Prostate gland (tissue), 2 donors: ENCODE data around the gene ACVR1.

Source experiments
- CTCF ChIP-seq, 4 experiments: fragments of 200-600 bp in 2 of 4; fragments of 450-650 bp in 2 of 4; sonication (generic) in 2 of 4; IDR thresholded peaks; 1 replicate in 3 of 4; 2 replicates in 1 of 4; pipeline ENCODE4 v1.5.1; 2016 to 2019; ENCODE audit warnings: antibody characterized with exemption in 4 of 4, mild to moderate bottlenecking in 2 of 4, moderate library complexity in 2 of 4
- POLR2AphosphoS5 ChIP-seq: sonication (generic); formaldehyde crosslinking; IDR thresholded peaks from one replicate; pipeline ENCODE4 v1.6.1; 2017; ENCODE audit warnings: antibody characterized with exemption

GRCh38 chr2:157838442-157839161 lies 37.5 kb downstream of the ACVR1 start:
- TF ChIP-seq CTCF (IDR thresholded peaks at IDR 0.05) (no peak), POLR2AphosphoS5 (peak; percentile 15)
